GM12878 (cell line): ENCODE measurements around the gene FOXP1. TPM values are rescaled to one million over a fixed set of nuclear protein-coding genes. Genes with fewer than 3 reads are reported as not detected.

Experiments used
- ATAC-seq: fragments of 200-7000 bp; cut with Tn5 transposase; 3 replicates; pipeline ENCODE4 v1.9.1; 2020; ENCODE audit warnings: mild to moderate bottlenecking, moderate library complexity
- BruUV-seq: library from RNA; stranded (reverse); fragments of 400-500 nt; replicated peaks from 2 replicates; lab custom pipeline; 2021; lab: Mats Ljungman, UMichigan
- CTCF ChIA-PET: fragments of 300-600 bp; sonication (Branson Sonifier 250); formaldehyde crosslinking; extraction: SDS; loops from one replicate; lab custom pipeline; 2021; ENCODE audit warnings: inconsistent platforms; lab: Yijun Ruan, JAX
- POLR2A ChIA-PET: fragments of 350-600 bp; formaldehyde crosslinking; extraction: SDS; loops from one replicate; lab custom pipeline; 2021; ENCODE audit warnings: inconsistent platforms; lab: Charles Lee
- RAD21 ChIA-PET: fragments of 300-600 bp; sonication (Branson Sonifier 250); formaldehyde crosslinking; loops from one replicate; lab custom pipeline; 2023; ENCODE audit warnings: antibody characterized with exemption; ENCODE audit not compliant: unreplicated experiment; lab: Charles Lee
- SMC1A ChIA-PET: fragments of 300-600 bp; sonication (Branson Sonifier 250); formaldehyde crosslinking; loops from one replicate; lab custom pipeline; 2023; ENCODE audit not compliant: unreplicated experiment, uncharacterized antibody; lab: Charles Lee
- DNase-seq: peaks from one replicate; pipeline ENCODE4 v3.0.0-alpha.2; 2011; ENCODE audit warnings: low read depth, low spot score
- FAIRE-seq: peaks from 3 replicates; lab custom pipeline; 2011; peaks lifted over from hg19 to GRCh38; lab: Jason Lieb, UNC
- H2AFZ ChIP-seq: 2 replicates; pipeline ENCODE4 v1.6.0; 2011; ENCODE audit warnings: low read depth, low read length, control low read depth; ENCODE audit not compliant: control insufficient read depth
- H3K27ac ChIP-seq: 2 replicates; pipeline ENCODE4 v1.5.1; 2011; ENCODE audit warnings: control low read depth; ENCODE audit not compliant: control insufficient read depth, insufficient read depth
- H3K27me3 ChIP-seq, 2 experiments: replicated peaks in 1 of 2; 2 replicates each; pipeline versions ENCODE4 v1.6.0 to v1.6.1; 2011; ENCODE audit warnings: low read length in 1 of 2; ENCODE audit not compliant: control insufficient read depth in 2 of 2, insufficient read depth in 2 of 2
- H3K36me3 ChIP-seq, 2 experiments: 2 replicates each; pipeline ENCODE4 v1.5.1; 2011; ENCODE audit warnings: low read length in 1 of 2; ENCODE audit not compliant: control insufficient read depth in 2 of 2, insufficient read depth in 2 of 2
- H3K4me1 ChIP-seq: 2 replicates; pipeline ENCODE4 v1.6.1; 2011; ENCODE audit warnings: mild to moderate bottlenecking, low read length, moderate library complexity, mixed read lengths; ENCODE audit not compliant: control insufficient read depth, insufficient read depth
- H3K4me2 ChIP-seq: 2 replicates; pipeline ENCODE4 v1.6.0; 2011; ENCODE audit warnings: control low read depth; ENCODE audit not compliant: control insufficient read depth, insufficient read depth
- H3K4me3 ChIP-seq: fragments of 200-600 bp; sonication (generic); 2 replicates; pipeline ENCODE4 v1.5.1; 2016
- H3K79me2 ChIP-seq: 2 replicates; pipeline ENCODE4 v1.6.0; 2011; ENCODE audit warnings: low read length; ENCODE audit not compliant: control insufficient read depth, insufficient read depth
- H3K9ac ChIP-seq: 2 replicates; pipeline ENCODE4 v1.8.0; 2011; ENCODE audit warnings: low read length, control low read depth, mixed read lengths; ENCODE audit not compliant: control insufficient read depth, insufficient read depth
- H3K9me3 ChIP-seq: replicated peaks from 3 replicates; pipeline ENCODE4 v1.5.1; 2011; ENCODE audit warnings: mild to moderate bottlenecking, low read length; ENCODE audit not compliant: control insufficient read depth, insufficient read depth
- H4K20me1 ChIP-seq: 2 replicates; pipeline ENCODE4 v1.6.0; 2011; ENCODE audit not compliant: control insufficient read depth, insufficient read depth
- BCL11A ChIP-seq: IDR thresholded peaks from 2 replicates; pipeline ENCODE4 v1.6.1; 2011; ENCODE audit warnings: low read depth, low read length
- BMI1 ChIP-seq: fragments of 450-650 bp; IDR thresholded peaks from 2 replicates; pipeline ENCODE4 v1.6.1; 2016; ENCODE audit warnings: mild to moderate bottlenecking, moderate library complexity, borderline replicate concordance
- CTCF ChIP-seq, 3 experiments: IDR thresholded peaks in 2 of 3; conservative IDR thresholded peaks in 1 of 3; 2 replicates each; pipeline ENCODE4 v1.5.1; 2011; ENCODE audit warnings: low read depth in 3 of 3, low read length in 3 of 3, mild to moderate bottlenecking in 3 of 3, control low read depth in 2 of 3, moderate library complexity in 2 of 3, inconsistent platforms in 1 of 3, mixed read lengths in 1 of 3; ENCODE audit not compliant: control insufficient read depth in 2 of 3, insufficient read depth in 1 of 3; ENCODE audit errors: extremely low read depth in 1 of 3
- FOXK2 ChIP-seq: fragments of 450-650 bp; IDR thresholded peaks from 2 replicates; pipeline ENCODE4 v1.6.1; 2017; ENCODE audit warnings: mild to moderate bottlenecking, moderate library complexity
- MTA3 ChIP-seq: IDR thresholded peaks from 2 replicates; pipeline ENCODE4 v1.6.1; 2012; ENCODE audit warnings: low read length, inconsistent platforms, borderline replicate concordance
- NFIC ChIP-seq: IDR thresholded peaks from 2 replicates; pipeline ENCODE4 v1.6.1; 2012; ENCODE audit warnings: low read depth, mild to moderate bottlenecking, inconsistent platforms, low read length, moderate library complexity
- POLR2A ChIP-seq: IDR thresholded peaks from 2 replicates; pipeline ENCODE4 v1.6.1; 2011; ENCODE audit warnings: low read depth, mild to moderate bottlenecking, low read length
- POLR2AphosphoS2 ChIP-seq: IDR thresholded peaks from 2 replicates; pipeline ENCODE4 v1.6.1; 2011; ENCODE audit warnings: low read depth, mild to moderate bottlenecking, low read length, improper control_type of control experiment, moderate library complexity
- SMAD1 ChIP-seq: fragments of 450-650 bp; IDR thresholded peaks from 2 replicates; pipeline ENCODE4 v1.6.1; 2018; ENCODE audit warnings: mild to moderate bottlenecking, low read depth; ENCODE audit not compliant: partially characterized antibody
- TAF1 ChIP-seq: IDR thresholded peaks from 2 replicates; pipeline ENCODE4 v1.6.1; 2011; ENCODE audit warnings: mild to moderate bottlenecking, low read depth, low read length, borderline replicate concordance
- USF2 ChIP-seq: IDR thresholded peaks from 2 replicates; pipeline ENCODE4 v1.6.1; 2011; ENCODE audit warnings: low read depth, low read length, improper control_type of control experiment, borderline replicate concordance
- ZBTB33 ChIP-seq: fragments of 450-650 bp; IDR thresholded peaks from 2 replicates; pipeline ENCODE4 v1.6.1; 2017; ENCODE audit warnings: mild to moderate bottlenecking
- WGBS: methylation state at CpG from one replicate; pipeline ENCODE4 v1.1.6; 2016; ENCODE audit warnings: low lambda C conversion rate; ENCODE audit not compliant: insufficient replicate concordance, insufficient coverage; ENCODE audit errors: missing lambda C conversion rate; 5-methylcytosine and 5-hydroxymethylcytosine counted together
- in situ Hi-C: fragments of 300-500 bp; cut with MboI; formaldehyde crosslinking; loops from 9 replicates; pipeline ENCODE4 v1.14.3; 2018; ENCODE audit warnings: mixed read lengths
- intact Hi-C: fragments of 100-400 bp; cut with micrococcal nuclease; formaldehyde crosslinking; loops from one replicate; pipeline ENCODE4 v1.14.2; 2022; ENCODE audit not compliant: unreplicated experiment
- polyA plus RNA-seq, 11 experiments: library from polyadenylated mRNA; depleted of rRNA in 4 of 11; unstranded in 6 of 11; stranded (reverse) in 5 of 11; fragments of >200 nt; fragmentation: Nextera tagmentation in 4 of 11; fragmentation: Illumina TruSeq in 1 of 11; extraction: Ambion mirVana in 4 of 11; extraction: Trizol in 1 of 11; gene quantifications; 1 replicate in 1 of 11; 2 replicates in 10 of 11; pipeline versions ENCODE4 v1.2.1 to v1.2.3, GENCODE V29; 2011 to 2016; ENCODE audit warnings: inconsistent platforms in 2 of 11, missing spikeins in 2 of 11, low read depth in 1 of 11
- total RNA-seq, 4 experiments: library from RNA; depleted of rRNA in 3 of 4; stranded (reverse); fragments of >200 nt in 3 of 4; fragmentation: Illumina TruSeq in 1 of 4; extraction: Trizol in 1 of 4; gene quantifications; 2 replicates each; pipeline versions ENCODE4 v1.2.1 to v1.2.3, GENCODE V29; 2013 to 2021
- TF ChIP-seq, protein P1 (sequence below): fragments of 450-650 bp; IDR thresholded peaks from 2 replicates; pipeline ENCODE4 v1.6.1; 2017; ENCODE audit warnings: borderline replicate concordance
- TF ChIP-seq, protein P2 (sequence below): IDR thresholded peaks from 2 replicates; pipeline ENCODE4 v1.6.1; 2011; ENCODE audit warnings: low read depth, mild to moderate bottlenecking, low read length, moderate library complexity, borderline replicate concordance; ENCODE audit errors: extremely low read depth

The FOXP1 gene
- total and polyA plus RNA-seq, 10 of the 15 experiments (the other 5 are each of a cell fraction or from before 2014, with no cell fraction given) = 0.05 to 1.6 (median 0.20) TPM; not detected in 1

DNA sequence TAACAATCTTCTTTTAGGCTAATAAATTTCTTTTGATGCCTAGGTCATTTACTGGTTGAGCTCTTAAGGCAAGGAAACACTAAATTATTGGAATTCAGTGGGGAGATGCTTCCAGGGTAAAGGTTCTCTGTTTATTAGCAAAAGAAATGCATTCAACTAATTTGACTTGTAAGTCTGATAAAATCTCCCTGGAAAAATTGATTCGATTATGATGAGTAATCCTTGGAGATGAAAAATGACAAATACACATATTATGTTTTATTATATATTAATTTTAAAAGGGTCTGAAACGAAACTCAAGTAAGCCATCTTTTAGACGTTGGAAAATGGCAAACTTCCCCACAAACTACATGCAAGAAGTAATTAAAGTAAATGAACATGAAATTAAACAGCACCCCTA is 328.0 kb downstream of the FOXP1 start (continued):
- TF ChIP-seq USF2 = no peak
- TF ChIP-seq ZBTB33 = no peak
- TF ChIP-seq BCL11A = no peak
- TF ChIP-seq CTCF (IDR thresholded peaks at IDR 0.05 in 2 of 3, conservative IDR thresholded peaks at IDR 0.05 in 1 of 3; ENCODE audit: control insufficient read depth in 2 of 3, extremely low read depth in 1 of 3, insufficient read depth in 1 of 3, low read depth in 3 of 3, low read length in 3 of 3) = no peak

GRCh38 chr3:71254281-71255057 is 329.1 kb downstream of the FOXP1 start:
- ChIA-PET RAD21 (interaction anchor here (0.9 kb wide), 1 partner anchor 141 kb away, joined by 4 read pairs; no protein-coding TSS in a partner anchor), CTCF (no interaction called here), POLR2A (no interaction called here), SMC1A (interaction anchor here (1.3 kb wide), 1 partner anchor 119 kb away, joined by 3 read pairs; no protein-coding TSS in a partner anchor)
- in situ Hi-C loops = no loop called here
- ATAC-seq (no peak), FAIRE-seq (no peak), DNase-seq (no peak)
- WGBS = 63% methylated on average over 7 of the region's 7 CpGs
- Histone ChIP-seq H3K4me1 (no peaks in the 10 kb centered on the region), H3K9me3 (no peaks in the 10 kb centered on the region), H3K27me3 (no peaks in the 10 kb centered on the region; a peak in 2 of 4 replicates), H2AFZ (no peak overlapping the region), H4K20me1 (no peaks in the 10 kb centered on the region), H3K36me3 (no peaks in the 10 kb centered on the region), H3K9ac (no peak overlapping the region), H3K79me2 (no peaks in the 10 kb centered on the region), H3K27ac (no peak overlapping the region), H3K4me2 (no peak overlapping the region), H3K4me3 (no peak overlapping the region)
- intact Hi-C loops = no loop called here
- no peak for TF ChIP-seq NFIC
- TF ChIP-seq POLR2A = no peak
- TF ChIP-seq, protein P1, sequence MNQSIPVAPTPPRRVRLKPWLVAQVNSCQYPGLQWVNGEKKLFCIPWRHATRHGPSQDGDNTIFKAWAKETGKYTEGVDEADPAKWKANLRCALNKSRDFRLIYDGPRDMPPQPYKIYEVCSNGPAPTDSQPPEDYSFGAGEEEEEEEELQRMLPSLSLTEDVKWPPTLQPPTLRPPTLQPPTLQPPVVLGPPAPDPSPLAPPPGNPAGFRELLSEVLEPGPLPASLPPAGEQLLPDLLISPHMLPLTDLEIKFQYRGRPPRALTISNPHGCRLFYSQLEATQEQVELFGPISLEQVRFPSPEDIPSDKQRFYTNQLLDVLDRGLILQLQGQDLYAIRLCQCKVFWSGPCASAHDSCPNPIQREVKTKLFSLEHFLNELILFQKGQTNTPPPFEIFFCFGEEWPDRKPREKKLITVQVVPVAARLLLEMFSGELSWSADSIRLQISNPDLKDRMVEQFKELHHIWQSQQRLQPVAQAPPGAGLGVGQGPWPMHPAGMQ = no peak
- no peak for TF ChIP-seq TAF1
- TF ChIP-seq POLR2AphosphoS2 = no peak
- no peak for TF ChIP-seq SMAD1
- no peak for TF ChIP-seq FOXK2
- TF ChIP-seq, protein P2, sequence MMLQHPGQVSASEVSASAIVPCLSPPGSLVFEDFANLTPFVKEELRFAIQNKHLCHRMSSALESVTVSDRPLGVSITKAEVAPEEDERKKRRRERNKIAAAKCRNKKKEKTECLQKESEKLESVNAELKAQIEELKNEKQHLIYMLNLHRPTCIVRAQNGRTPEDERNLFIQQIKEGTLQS = no peak
- TF ChIP-seq MTA3 = no peak
- no peak for TF ChIP-seq BMI1
- no TSS peak for BruUV-seq
